ENCODE measurements around the gene TRIOBP. TPM values are rescaled to one million over a fixed set of nuclear protein-coding genes. Genes with fewer than 3 reads are reported as not detected.
A peak's percentile ranks its signal among the peaks of the same experiment; 100 is the strongest.

The TRIOBP gene
- total RNA-seq, 1 donor from 2014 or later, result 42.9 TPM

GRCh38 chr22:37764622-37765021, 67.8 kb downstream of the TRIOBP start:
- H3K4me3 Mint-ChIP-seq, result no peak overlapping the region
- H3K9me3 Mint-ChIP-seq, result no peaks in the 10 kb centered on the region
- peaks cover 13% of the 10 kb centered on the region for H3K36me3 Mint-ChIP-seq
- DNase-seq (ENCODE audit: extremely low spot score, unreplicated experiment), result no peak
- H3K27ac Mint-ChIP-seq, result no peak overlapping the region
- H3K27me3 Mint-ChIP-seq, result no peaks in the 10 kb centered on the region
- peaks cover 8% of the 10 kb centered on the region for H3K4me1 Mint-ChIP-seq (ENCODE audit: unreplicated experiment)
- no peak for TF ChIP-seq CTCF (conservative IDR thresholded peaks at IDR 0.05)

GRCh38 chr22:37765498-37765897, 68.7 kb downstream of the TRIOBP start:
- Mint-ChIP-seq H3K27me3 (no peaks in the 10 kb centered on the region), H3K36me3 (peaks cover 6% of the 10 kb centered on the region), H3K4me1 (ENCODE audit: unreplicated experiment) (peaks cover 8% of the 10 kb centered on the region), H3K9me3 (no peaks in the 10 kb centered on the region), H3K27ac (no peak overlapping the region), H3K4me3 (no peak overlapping the region)
- no peak for TF ChIP-seq CTCF (conservative IDR thresholded peaks at IDR 0.05)
- no peak for DNase-seq (ENCODE audit: extremely low spot score, unreplicated experiment)

GRCh38 chr22:37765953-37766576, 69.2 kb downstream of the TRIOBP start:
- H3K4me3 Mint-ChIP-seq, result no peak overlapping the region
- H3K4me1 Mint-ChIP-seq (ENCODE audit: unreplicated experiment), result peaks cover 5% of the 10 kb centered on the region
- no peaks in the 10 kb centered on the region for H3K9me3 Mint-ChIP-seq
- no peak for TF ChIP-seq CTCF (conservative IDR thresholded peaks at IDR 0.05)
- H3K36me3 Mint-ChIP-seq, result peaks cover 6% of the 10 kb centered on the region
- no peak for DNase-seq (ENCODE audit: extremely low spot score, unreplicated experiment)
- no peak overlapping the region for H3K27ac Mint-ChIP-seq
- H3K27me3 Mint-ChIP-seq, result no peaks in the 10 kb centered on the region

GRCh38 chr22:37768273-37768672, 71.4 kb downstream of the TRIOBP start:
- Mint-ChIP-seq H3K4me1 (ENCODE audit: unreplicated experiment) (no peaks in the 10 kb centered on the region), H3K36me3 (peaks cover 6% of the 10 kb centered on the region), H3K27me3 (no peaks in the 10 kb centered on the region), H3K4me3 (no peak overlapping the region), H3K27ac (no peak overlapping the region), H3K9me3 (no peaks in the 10 kb centered on the region)
- TF ChIP-seq CTCF (conservative IDR thresholded peaks at IDR 0.05), result peak; percentile 59
- no peak for DNase-seq (ENCODE audit: extremely low spot score, unreplicated experiment)

GRCh38 chr22:37769056-37769455, 72.2 kb downstream of the TRIOBP start:
- Mint-ChIP-seq H3K9me3 (no peaks in the 10 kb centered on the region), H3K27me3 (no peaks in the 10 kb centered on the region), H3K27ac (no peak overlapping the region), H3K4me1 (ENCODE audit: unreplicated experiment) (no peaks in the 10 kb centered on the region), H3K4me3 (no peak overlapping the region), H3K36me3 (peaks cover 3% of the 10 kb centered on the region)
- no peak for TF ChIP-seq CTCF (conservative IDR thresholded peaks at IDR 0.05)
- DNase-seq (ENCODE audit: extremely low spot score, unreplicated experiment), result no peak

- Mint-ChIP-seq H3K9me3 (no peaks in the 10 kb centered on the region), H3K27ac (peak overlapping the region; percentile 70)
- no peak for DNase-seq (ENCODE audit: extremely low spot score, unreplicated experiment)
Observed at GRCh38 chr22:37771081-37771480, 74.2 kb downstream of the TRIOBP start.

More at GRCh38 chr22:37771081-37771480, 74.2 kb downstream of the TRIOBP start:
- Mint-ChIP-seq H3K4me1 (ENCODE audit: unreplicated experiment) (peaks cover 1% of the 10 kb centered on the region), H3K36me3 (no peaks in the 10 kb centered on the region), H3K4me3 (no peak overlapping the region), H3K27me3 (no peaks in the 10 kb centered on the region)
- TF ChIP-seq CTCF (conservative IDR thresholded peaks at IDR 0.05), result no peak

Measured in type B pancreatic cell (in vitro differentiated cells).